Gastrocnemius medialis (tissue), 4 donors: ENCODE data around the gene ADARB2. TPM values are rescaled to one million over a fixed set of nuclear protein-coding genes. Genes with fewer than 3 reads are reported as not detected.

ENCODE experiments used
- ATAC-seq, 2 donors: fragments of 150-250 bp; one replicate each; pipeline ENCODE4 v1.9.1; 2016
- DNase-seq, 2 donors: peaks; one replicate each; pipeline ENCODE4 v3.0.0-alpha.2; 2019
- H3K27ac ChIP-seq, 4 donors: fragments of 200-600 bp; sonication (generic); 1 replicate in 1 of 4; 2 replicates in 3 of 4; pipeline ENCODE4 v1.5.1; 2016 to 2018; ENCODE audit warnings: mild to moderate bottlenecking in 2 of 4, moderate library complexity in 1 of 4
- H3K27me3 ChIP-seq, 3 donors: fragments of 200-600 bp; sonication (generic) in 2 of 3; 1 replicate in 1 of 3; 2 replicates in 2 of 3; pipeline versions ENCODE4 v1.5.1 to v1.6.0; 2016 to 2019; ENCODE audit warnings: mild to moderate bottlenecking in 1 of 3, moderate library complexity in 1 of 3
- H3K36me3 ChIP-seq, 2 donors: fragments of 200-600 bp; sonication (generic) in 1 of 2; one replicate each; pipeline ENCODE4 v1.5.1; 2017 to 2018
- H3K4me1 ChIP-seq, 2 donors: fragments of 200-600 bp; sonication (generic) in 1 of 2; one replicate each; pipeline ENCODE4 v1.5.1; 2016 to 2017; ENCODE audit warnings: mild to moderate bottlenecking in 2 of 2
- H3K4me3 ChIP-seq, 4 donors: fragments of 200-600 bp; sonication (generic) in 3 of 4; 1 replicate in 1 of 4; 2 replicates in 3 of 4; pipeline ENCODE4 v1.5.1; 2016 to 2019; ENCODE audit warnings: mild to moderate bottlenecking in 2 of 4
- H3K9me3 ChIP-seq, 3 donors: fragments of 200-600 bp; sonication (generic) in 2 of 3; 1 replicate in 1 of 3; 2 replicates in 2 of 3; pipeline ENCODE4 v1.5.1; 2016 to 2019
- POLR2A ChIP-seq, 2 donors: fragments of 450-650 bp; IDR thresholded peaks; one replicate each; pipeline ENCODE4 v1.6.1; 2017; ENCODE audit warnings: antibody characterized with exemption in 2 of 2, mild to moderate bottlenecking in 2 of 2, moderate library complexity in 2 of 2
- in situ Hi-C, 4 donors: fragments of 200-750 bp; cut with MboI; loops; one replicate each; pipeline versions ENCODE4 v1.15.0 to v1.8.0; 2017; ENCODE audit warnings: low sequenced_read_pairs in 4 of 4
- intact Hi-C: fragments of 100-400 bp; cut with DNase I; formaldehyde crosslinking; loops from one replicate; pipeline ENCODE4 v1.15.1; 2023; ENCODE audit warnings: low total_unique reads
- total RNA-seq, 4 donors: library from RNA; depleted of rRNA; stranded (reverse); fragments of >200 nt; gene quantifications; one replicate each; pipeline versions ENCODE4 v1.1.0 to v1.2.3, GENCODE V29; 2016
- TF ChIP-seq, protein P1 (sequence below), 5 experiments: fragments of 450-650 bp in 3 of 5; fragments of 200-600 bp in 2 of 5; sonication (generic) in 2 of 5; IDR thresholded peaks in 4 of 5; conservative IDR thresholded peaks in 1 of 5; 1 replicate in 4 of 5; 2 replicates in 1 of 5; pipeline ENCODE4 v1.5.1; 2016 to 2019; ENCODE audit warnings: antibody characterized with exemption in 5 of 5, mild to moderate bottlenecking in 3 of 5, moderate library complexity in 3 of 5

The ADARB2 gene
- total RNA-seq, 4 donors from 2014 or later = 0.07 to 0.87 (median 0.10) TPM

DNA sequence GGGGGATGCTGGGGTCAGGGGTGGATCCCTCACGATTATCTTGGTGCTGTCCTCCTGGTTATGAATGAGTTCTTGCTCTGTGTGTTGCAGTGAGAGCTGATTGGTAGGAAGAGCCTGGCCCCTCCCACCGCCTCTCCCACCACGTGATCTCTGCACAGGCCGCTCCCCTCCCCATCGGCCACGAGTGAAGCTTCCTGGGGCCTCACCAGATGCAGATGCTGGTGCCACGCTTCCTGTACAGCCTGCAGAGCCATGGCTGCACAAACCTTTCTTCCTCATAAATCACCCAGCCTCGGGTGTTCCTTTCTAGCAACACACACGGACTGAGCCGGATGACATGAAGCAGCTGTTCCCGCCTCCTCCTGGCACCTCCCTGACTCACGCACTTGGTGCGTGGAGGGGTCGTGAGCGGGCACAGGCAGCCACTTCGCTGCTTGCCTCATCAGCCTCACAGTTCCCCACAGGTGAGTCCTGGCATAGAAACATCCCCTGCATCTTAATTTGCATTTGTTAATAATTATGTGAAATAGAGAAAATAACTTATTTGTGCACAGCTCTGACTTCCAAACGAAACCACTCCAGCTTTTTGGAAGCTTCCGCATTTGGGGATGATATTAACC, 210.8 kb downstream of the ADARB2 start:
- DNase-seq (no peak), ATAC-seq (no peak)
- in situ Hi-C loops = no loop called here
- TF ChIP-seq POLR2A (IDR thresholded peaks at IDR 0.05) = no peak
- TF ChIP-seq, protein P1, sequence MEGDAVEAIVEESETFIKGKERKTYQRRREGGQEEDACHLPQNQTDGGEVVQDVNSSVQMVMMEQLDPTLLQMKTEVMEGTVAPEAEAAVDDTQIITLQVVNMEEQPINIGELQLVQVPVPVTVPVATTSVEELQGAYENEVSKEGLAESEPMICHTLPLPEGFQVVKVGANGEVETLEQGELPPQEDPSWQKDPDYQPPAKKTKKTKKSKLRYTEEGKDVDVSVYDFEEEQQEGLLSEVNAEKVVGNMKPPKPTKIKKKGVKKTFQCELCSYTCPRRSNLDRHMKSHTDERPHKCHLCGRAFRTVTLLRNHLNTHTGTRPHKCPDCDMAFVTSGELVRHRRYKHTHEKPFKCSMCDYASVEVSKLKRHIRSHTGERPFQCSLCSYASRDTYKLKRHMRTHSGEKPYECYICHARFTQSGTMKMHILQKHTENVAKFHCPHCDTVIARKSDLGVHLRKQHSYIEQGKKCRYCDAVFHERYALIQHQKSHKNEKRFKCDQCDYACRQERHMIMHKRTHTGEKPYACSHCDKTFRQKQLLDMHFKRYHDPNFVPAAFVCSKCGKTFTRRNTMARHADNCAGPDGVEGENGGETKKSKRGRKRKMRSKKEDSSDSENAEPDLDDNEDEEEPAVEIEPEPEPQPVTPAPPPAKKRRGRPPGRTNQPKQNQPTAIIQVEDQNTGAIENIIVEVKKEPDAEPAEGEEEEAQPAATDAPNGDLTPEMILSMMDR (IDR thresholded peaks at IDR 0.05 in 4 of 5, conservative IDR thresholded peaks at IDR 0.05 in 1 of 5) = no peak
- Histone ChIP-seq H3K4me1 (no peaks in the 10 kb centered on the region), H3K36me3 (no peaks in the 10 kb centered on the region), H3K27ac (no peak overlapping the region), H3K4me3 (no peak overlapping the region), H3K9me3 (no peaks in the 10 kb centered on the region), H3K27me3 (no peaks in the 10 kb centered on the region)
- intact Hi-C loops = no loop called here

DNA sequence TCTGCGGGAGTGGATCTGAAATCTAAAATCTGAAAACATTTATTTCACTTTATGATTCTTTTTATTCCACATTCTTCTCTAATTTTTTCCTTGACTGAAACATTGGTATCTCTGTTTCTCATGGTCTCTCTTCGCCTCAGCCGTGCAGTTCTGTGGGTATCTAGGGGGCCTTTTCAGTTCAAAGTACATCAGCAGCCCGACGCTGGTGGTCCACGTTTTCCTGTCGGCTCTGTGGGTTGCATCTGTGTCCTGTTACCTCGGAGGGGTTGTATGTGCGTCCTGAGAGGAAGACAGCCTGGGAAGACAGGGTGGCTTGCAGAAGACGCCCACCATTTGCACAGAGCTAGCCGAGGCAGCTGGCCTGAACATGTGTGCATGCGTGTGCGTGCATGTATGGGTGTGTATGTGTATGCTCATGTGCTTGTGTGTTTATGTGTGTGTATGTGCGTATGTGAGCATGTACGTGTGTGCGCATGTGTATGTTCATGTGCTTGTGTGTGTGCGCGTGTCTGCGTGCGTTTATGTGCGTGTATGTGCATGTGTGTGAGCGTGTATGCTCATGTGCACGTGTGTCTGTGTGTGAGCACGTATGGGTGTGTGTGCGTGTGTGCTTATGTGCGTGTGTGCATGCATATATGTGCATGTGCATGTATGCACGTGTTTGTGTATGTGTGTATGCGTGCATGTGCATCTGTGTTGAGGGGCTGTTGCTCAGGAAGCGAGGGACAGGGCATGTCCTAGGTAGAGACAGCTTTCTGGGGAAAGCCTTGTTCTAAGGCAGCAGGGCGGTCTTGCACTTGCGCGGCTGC, 211.8 kb downstream of the ADARB2 start:
- Histone ChIP-seq H3K27ac (no peak overlapping the region), H3K9me3 (no peaks in the 10 kb centered on the region), H3K27me3 (no peaks in the 10 kb centered on the region), H3K36me3 (no peaks in the 10 kb centered on the region), H3K4me1 (no peaks in the 10 kb centered on the region), H3K4me3 (no peak overlapping the region)
- no peak for ATAC-seq
- TF ChIP-seq, protein P1 (IDR thresholded peaks at IDR 0.05 in 4 of 5, conservative IDR thresholded peaks at IDR 0.05 in 1 of 5) = no peak
- no peak for TF ChIP-seq POLR2A (IDR thresholded peaks at IDR 0.05)
- in situ Hi-C loops = no loop called here
- intact Hi-C loops = no loop called here
- DNase-seq = no peak

DNA sequence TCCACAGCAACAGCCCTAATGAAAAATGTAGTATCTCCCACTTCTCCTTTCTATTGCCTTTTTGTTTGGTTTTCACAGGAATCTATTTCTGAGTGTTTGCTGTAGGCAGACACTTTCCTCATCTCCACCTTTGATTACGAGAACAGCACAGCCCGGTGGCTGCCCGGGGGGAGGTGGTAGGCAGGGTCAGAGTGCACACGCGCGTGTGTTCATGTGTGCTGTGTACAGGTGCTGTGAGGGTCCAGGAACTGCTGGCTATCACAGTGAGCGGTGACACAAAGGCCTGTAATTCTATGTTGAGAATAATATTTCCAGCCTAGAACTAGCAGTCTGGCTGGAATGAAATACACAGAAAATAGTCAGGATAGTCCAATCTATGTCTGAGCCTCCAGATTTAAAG, 212.8 kb downstream of the ADARB2 start:
- no peaks in the 10 kb centered on the region for H3K4me1 ChIP-seq
- H3K27me3 ChIP-seq = no peaks in the 10 kb centered on the region
- DNase-seq = no peak
- no peak for ATAC-seq
- TF ChIP-seq, protein P1 (IDR thresholded peaks at IDR 0.05 in 4 of 5, conservative IDR thresholded peaks at IDR 0.05 in 1 of 5) = no peak
- TF ChIP-seq POLR2A (IDR thresholded peaks at IDR 0.05) = no peak
- H3K36me3 ChIP-seq = no peaks in the 10 kb centered on the region
- H3K27ac ChIP-seq = no peak overlapping the region
- H3K4me3 ChIP-seq = no peak overlapping the region
- intact Hi-C loops = no loop called here
- in situ Hi-C loops = no loop called here
- no peaks in the 10 kb centered on the region for H3K9me3 ChIP-seq

DNA sequence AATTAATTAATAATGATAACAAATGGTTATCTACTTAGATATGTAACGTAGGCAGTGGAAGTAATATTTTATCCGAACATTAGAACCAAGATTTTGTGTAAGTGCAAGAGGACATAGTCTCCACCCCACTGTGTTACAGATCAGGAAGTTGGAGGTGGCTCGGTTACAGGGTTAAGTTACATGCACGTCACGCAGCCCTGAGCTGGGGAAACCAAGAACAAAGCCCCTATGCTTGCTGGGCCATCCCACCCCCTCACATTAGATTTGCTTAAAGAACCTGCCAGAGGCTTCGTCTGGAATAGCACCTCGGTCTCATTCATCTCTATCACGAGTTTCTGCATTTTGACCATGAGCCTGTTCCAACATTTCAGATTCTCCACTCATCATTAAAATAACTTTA, 214.1 kb downstream of the ADARB2 start:
- Histone ChIP-seq H3K36me3 (no peaks in the 10 kb centered on the region), H3K9me3 (no peaks in the 10 kb centered on the region), H3K27ac (no peak overlapping the region), H3K4me3 (no peak overlapping the region), H3K4me1 (no peaks in the 10 kb centered on the region), H3K27me3 (no peaks in the 10 kb centered on the region)
- TF ChIP-seq POLR2A (IDR thresholded peaks at IDR 0.05) = no peak
- TF ChIP-seq, protein P1 (IDR thresholded peaks at IDR 0.05 in 4 of 5, conservative IDR thresholded peaks at IDR 0.05 in 1 of 5) = no peak
- ATAC-seq (no peak), DNase-seq (no peak)
- in situ Hi-C loops (no loop called here), intact Hi-C loops (no loop called here)
